ENCODE results near the gene CARS1.

Gene CARS1

GRCh38 chr11:3057069-3057963 is at the start of gene CARS1:
Gene CARS1 (minus strand): TSS chr11:3057423. CDS start chr11:3057367, 56 bp downstream.
- peak; percentile 95 for DNase-seq

- no peak for DNase-seq
Observed at GRCh38 chr11:3105791-3106735, 48.8 kb upstream of the CARS1 start.

GRCh38 chr11:3104961-3105790 is 48.0 kb upstream of the CARS1 start:
- no peak for DNase-seq

GRCh38 chr11:3104051-3104714 is 47.0 kb upstream of the CARS1 start:
- no peak for DNase-seq

- no peak for DNase-seq
Observed at GRCh38 chr11:3103076-3103475, 45.9 kb upstream of the CARS1 start.

GRCh38 chr11:3102641-3102921 is 45.4 kb upstream of the CARS1 start:
- DNase-seq: no peak

GRCh38 chr11:3101921-3102640 is 44.9 kb upstream of the CARS1 start:
- no peak for DNase-seq

- no peak for DNase-seq
Observed at GRCh38 chr11:3099178-3099577, 42.0 kb upstream of the CARS1 start.

- no peak for DNase-seq
Observed at GRCh38 chr11:3096909-3097530, 39.8 kb upstream of the CARS1 start.

GRCh38 chr11:3095712-3096361 is 38.6 kb upstream of the CARS1 start:
- DNase-seq: no peak

GRCh38 chr11:3094223-3094824 is 37.1 kb upstream of the CARS1 start:
- no peak for DNase-seq

GRCh38 chr11:3093281-3094191 is 36.3 kb upstream of the CARS1 start:
- DNase-seq: no peak

- DNase-seq: no peak
Observed at GRCh38 chr11:3092603-3093141, 35.4 kb upstream of the CARS1 start.

- DNase-seq: peak; percentile 77
Observed at GRCh38 chr11:3091846-3092602, 34.8 kb upstream of the CARS1 start.

- DNase-seq: no peak
Observed at GRCh38 chr11:3091081-3091845, 34.0 kb upstream of the CARS1 start.

GRCh38 chr11:3090096-3090901 is 33.1 kb upstream of the CARS1 start:
- no peak for DNase-seq
